Stomach (tissue), 9 donors: ENCODE results near the gene CD14. TPM values are rescaled to one million over a fixed set of nuclear protein-coding genes. Genes with fewer than 3 reads are reported as not detected.

Experiments used
- DNase-seq, 2 donors: peaks; one replicate each; pipeline versions ENCODE4 v3.0.0 to v3.0.0-alpha.2; 2013 to 2019
- H3K27ac ChIP-seq, 5 donors: fragments of 200-600 bp in 4 of 5; sonication (generic) in 4 of 5; one replicate each; pipeline ENCODE4 v1.5.1; 2013 to 2019; ENCODE audit warnings: mild to moderate bottlenecking in 1 of 5, moderate library complexity in 1 of 5
- H3K27me3 ChIP-seq, 3 donors: fragments of 200-600 bp; sonication (generic); one replicate each; pipeline ENCODE4 v1.5.1; 2017 to 2019; ENCODE audit warnings: mixed run types in 1 of 3
- H3K36me3 ChIP-seq, 4 donors: fragments of 200-600 bp; sonication (generic); 1 replicate in 3 of 4; 2 replicates in 1 of 4; pipeline ENCODE4 v1.5.1; 2016 to 2019
- H3K4me1 ChIP-seq, 4 donors: fragments of 200-600 bp; sonication (generic); one replicate each; pipeline ENCODE4 v1.5.1; 2016 to 2019
- H3K4me3 ChIP-seq, 4 donors: fragments of 200-600 bp; sonication (generic) in 3 of 4; one replicate each; pipeline ENCODE4 v1.5.1; 2016 to 2019; ENCODE audit warnings: mild to moderate bottlenecking in 1 of 4
- H3K9me3 ChIP-seq, 4 donors: fragments of 200-600 bp; sonication (generic); one replicate each; pipeline ENCODE4 v1.5.1; 2016 to 2019
- EP300 ChIP-seq: sonication (generic); formaldehyde crosslinking; IDR thresholded peaks from one replicate; pipeline ENCODE4 v1.6.1; 2017; ENCODE audit warnings: antibody characterized with exemption
- POLR2A ChIP-seq, 4 donors: fragments of 450-650 bp; IDR thresholded peaks; one replicate each; pipeline ENCODE4 v1.6.1; 2016; ENCODE audit warnings: antibody characterized with exemption in 4 of 4, control low read depth in 2 of 4, mild to moderate bottlenecking in 1 of 4, moderate library complexity in 1 of 4
- POLR2AphosphoS5 ChIP-seq, 3 donors: sonication (generic); formaldehyde crosslinking; IDR thresholded peaks; one replicate each; pipeline ENCODE4 v1.6.1; 2016; ENCODE audit warnings: antibody characterized with exemption in 3 of 3
- WGBS, 5 donors: extraction: QIAGEN DNeasy Blood & Tissue Kit in 3 of 5; methylation state at CpG; one replicate each; pipeline versions ENCODE4 v1.1.5 to v1.1.7; 2013 to 2018; 5-methylcytosine and 5-hydroxymethylcytosine counted together
- intact Hi-C: fragments of 100-400 bp; cut with DNase I; formaldehyde crosslinking; loops from one replicate; pipeline ENCODE4 v1.15.1; 2023; ENCODE audit warnings: low total_unique reads
- polyA plus RNA-seq, 3 donors: library from polyadenylated mRNA; stranded (reverse); fragments of 200-250 nt; gene quantifications; one replicate each; pipeline ENCODE4 v1.2.3, GENCODE V29; 2013
- total RNA-seq, 5 donors: library from RNA; depleted of rRNA; stranded (reverse); fragments of >200 nt; gene quantifications; one replicate each; pipeline versions ENCODE4 v1.1.0 to v1.2.3, GENCODE V29; 2014 to 2016
- TF ChIP-seq, protein P1 (sequence below), 7 experiments: fragments of 450-650 bp in 4 of 7; fragments of 200-600 bp in 3 of 7; sonication (generic) in 3 of 7; IDR thresholded peaks; one replicate each; pipeline ENCODE4 v1.5.1; 2016 to 2019; ENCODE audit warnings: antibody characterized with exemption in 7 of 7, control low read depth in 2 of 7, mild to moderate bottlenecking in 1 of 7
- donor health status: healthy with polysubstance abuse.
- donor health status: Bipolar disorder and iron deficiency.
- donor health status: healthy.

The CD14 gene
- total and polyA plus RNA-seq, 8 donors: 8.5 to 99.8 (median 29.4) TPM

- WGBS, 5 donors: 89 to 92% (median 90%) methylated on average over 6 to 7 of the region's 7 CpGs
- Histone ChIP-seq H3K4me1 (no peaks in the 10 kb centered on the region), H3K4me3 (no peak overlapping the region), H3K36me3 (no peaks in the 10 kb centered on the region), H3K9me3 (no peaks in the 10 kb centered on the region), H3K27me3 (no peaks in the 10 kb centered on the region), H3K27ac (peak overlapping the region in 1 of 5 donors; percentile 47)
- no peak for DNase-seq
- intact Hi-C loops: no loop called here
- TF ChIP-seq EP300: no peak
- no peak for TF ChIP-seq POLR2AphosphoS5 (IDR thresholded peaks at IDR 0.05)
- TF ChIP-seq POLR2A (IDR thresholded peaks at IDR 0.05): no peak
- TF ChIP-seq, protein P1, sequence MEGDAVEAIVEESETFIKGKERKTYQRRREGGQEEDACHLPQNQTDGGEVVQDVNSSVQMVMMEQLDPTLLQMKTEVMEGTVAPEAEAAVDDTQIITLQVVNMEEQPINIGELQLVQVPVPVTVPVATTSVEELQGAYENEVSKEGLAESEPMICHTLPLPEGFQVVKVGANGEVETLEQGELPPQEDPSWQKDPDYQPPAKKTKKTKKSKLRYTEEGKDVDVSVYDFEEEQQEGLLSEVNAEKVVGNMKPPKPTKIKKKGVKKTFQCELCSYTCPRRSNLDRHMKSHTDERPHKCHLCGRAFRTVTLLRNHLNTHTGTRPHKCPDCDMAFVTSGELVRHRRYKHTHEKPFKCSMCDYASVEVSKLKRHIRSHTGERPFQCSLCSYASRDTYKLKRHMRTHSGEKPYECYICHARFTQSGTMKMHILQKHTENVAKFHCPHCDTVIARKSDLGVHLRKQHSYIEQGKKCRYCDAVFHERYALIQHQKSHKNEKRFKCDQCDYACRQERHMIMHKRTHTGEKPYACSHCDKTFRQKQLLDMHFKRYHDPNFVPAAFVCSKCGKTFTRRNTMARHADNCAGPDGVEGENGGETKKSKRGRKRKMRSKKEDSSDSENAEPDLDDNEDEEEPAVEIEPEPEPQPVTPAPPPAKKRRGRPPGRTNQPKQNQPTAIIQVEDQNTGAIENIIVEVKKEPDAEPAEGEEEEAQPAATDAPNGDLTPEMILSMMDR (IDR thresholded peaks at IDR 0.05): no peak
Observed at GRCh38 chr5:140590861-140591260, 42.1 kb downstream of the CD14 start.

GRCh38 chr5:140588311-140589070 is 44.5 kb downstream of the CD14 start:
- H3K4me3 ChIP-seq: no peak overlapping the region
- peak overlapping the region in 3 of 5 donors; percentile 2 to 47 (median 2) for H3K27ac ChIP-seq
- DNase-seq: no peak
- 54 to 74% (median 70%) methylated on average over 5 of the region's 5 CpGs for WGBS, 5 donors
- no peaks in the 10 kb centered on the region for H3K4me1 ChIP-seq
- no peaks in the 10 kb centered on the region for H3K36me3 ChIP-seq
- peaks cover 0 to 4% (median 0%) of the 10 kb centered on the region in 3 donors for H3K27me3 ChIP-seq
- intact Hi-C loops: no loop called here
- H3K9me3 ChIP-seq: no peaks in the 10 kb centered on the region
- TF ChIP-seq, protein P1 (IDR thresholded peaks at IDR 0.05): no peak
- TF ChIP-seq POLR2AphosphoS5 (IDR thresholded peaks at IDR 0.05): no peak
- no peak for TF ChIP-seq EP300
- TF ChIP-seq POLR2A (IDR thresholded peaks at IDR 0.05): no peak

DNA sequence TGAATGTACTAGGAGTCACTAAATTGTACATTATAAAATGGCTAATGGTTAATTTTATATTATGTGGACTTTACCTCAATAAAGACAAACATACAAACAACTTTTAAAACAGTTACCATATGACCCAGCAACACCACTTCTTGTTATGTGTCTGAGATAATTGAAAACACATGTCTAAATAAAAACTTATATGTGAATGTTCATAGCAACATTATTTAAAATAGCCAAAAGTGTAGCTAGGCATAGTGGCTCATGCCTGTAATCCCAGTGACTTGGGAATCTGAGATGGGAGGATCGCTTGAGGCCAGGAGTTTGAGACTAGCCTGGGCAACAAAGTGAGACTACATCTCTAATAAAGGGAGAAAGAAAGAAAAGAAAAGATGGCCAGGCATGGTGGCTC is 45.5 kb downstream of the CD14 start:
- Histone ChIP-seq H3K27me3 (peaks cover 0 to 4% (median 0%) of the 10 kb centered on the region in 3 donors), H3K4me1 (no peaks in the 10 kb centered on the region), H3K27ac (no peak overlapping the region), H3K4me3 (no peak overlapping the region), H3K9me3 (peaks cover 0 to 6% (median 0%) of the 10 kb centered on the region in 4 donors), H3K36me3 (no peaks in the 10 kb centered on the region)
- intact Hi-C loops: no loop called here
- TF ChIP-seq POLR2AphosphoS5 (IDR thresholded peaks at IDR 0.05) (no peak), EP300 (no peak), POLR2A (IDR thresholded peaks at IDR 0.05) (no peak)
- TF ChIP-seq, protein P1 (IDR thresholded peaks at IDR 0.05): no peak
- 89 to 100% (median 98%) methylated on average over 1 of the region's 1 CpG for WGBS, 5 donors
- DNase-seq: no peak

Other genes starting within 250 kb of the CD14 start
- 100 to 1,000 TPM in 4 of 5 donors, 10 to 100 TPM in 1; 99.6 to 249 (median 175) TPM for gene ANKHD1, start 231.3 kb downstream of the CD14 start, total RNA-seq
- 10 to 100 TPM; 22.0 to 99.4 (median 37.6) TPM for gene ANKHD1, start 231.3 kb downstream of the CD14 start, polyA plus RNA-seq
- 10 to 100 TPM in 1 of 5 donors, 1 to 10 TPM in 4; 2.7 to 15.1 (median 8.1) TPM for gene EIF4EBP3, start 85.5 kb downstream of the CD14 start, total RNA-seq
- gene EIF4EBP3, start 85.5 kb downstream of the CD14 start, polyA plus RNA-seq: 10 to 100 TPM; 66.1 to 90.9 (median 80.2) TPM
- 10 to 100 TPM in 3 of 5 donors, 1 to 10 TPM in 1, not detected in 1; 1.8 to 26.8 (median 22.9) TPM for gene SRA1, start 75.7 kb downstream of the CD14 start, total RNA-seq
- 10 to 100 TPM; 37.7 to 51.0 (median 39.7) TPM for gene SRA1, start 75.7 kb downstream of the CD14 start, polyA plus RNA-seq
- 10 to 100 TPM in 3 of 5 donors, 1 to 10 TPM in 2; 5.4 to 40.8 (median 22.4) TPM for gene APBB3, start 68.6 kb downstream of the CD14 start, total RNA-seq
- gene APBB3, start 68.6 kb downstream of the CD14 start, polyA plus RNA-seq: 10 to 100 TPM in 2 of 3 donors, 1 to 10 TPM in 1; 9.8 to 29.8 (median 11.0) TPM
- 10 to 100 TPM; 11.4 to 62.0 (median 43.0) TPM for gene SLC35A4, start 68.3 kb downstream of the CD14 start, total RNA-seq
- 10 to 100 TPM; 30.4 to 47.7 (median 41.7) TPM for gene SLC35A4, start 68.3 kb downstream of the CD14 start, polyA plus RNA-seq
- gene TMCO6, start 6.3 kb upstream of the CD14 start, total RNA-seq: 10 to 100 TPM in 2 of 5 donors, 1 to 10 TPM in 3; 4.0 to 40.8 (median 7.0) TPM
- gene TMCO6, start 6.3 kb upstream of the CD14 start, polyA plus RNA-seq: 10 to 100 TPM in 1 of 3 donors, 1 to 10 TPM in 2; 6.8 to 15.5 (median 7.9) TPM
- gene NDUFA2, start 14.5 kb upstream of the CD14 start, total RNA-seq: 100 to 1,000 TPM in 1 of 5 donors, 10 to 100 TPM in 4; 28.6 to 171 (median 42.3) TPM
- 100 to 1,000 TPM; 266 to 271 (median 271) TPM for gene NDUFA2, start 14.5 kb upstream of the CD14 start, polyA plus RNA-seq
- gene IK, start 14.7 kb upstream of the CD14 start, total RNA-seq: 100 to 1,000 TPM in 1 of 5 donors, 10 to 100 TPM in 4; 69.4 to 155 (median 73.3) TPM
- gene IK, start 14.7 kb upstream of the CD14 start, polyA plus RNA-seq: 10 to 100 TPM; 53.1 to 68.7 (median 61.4) TPM
- 10 to 100 TPM; 20.7 to 51.0 (median 31.0) TPM for gene WDR55, start 31.7 kb upstream of the CD14 start, total RNA-seq
- gene WDR55, start 31.7 kb upstream of the CD14 start, polyA plus RNA-seq: 10 to 100 TPM; 13.8 to 19.6 (median 17.8) TPM
- gene DND1, start 40.4 kb upstream of the CD14 start, total RNA-seq: 1 to 10 TPM in 2 of 5 donors, not detected in 3; 1.4 to 6.4 TPM
- gene DND1, start 40.4 kb upstream of the CD14 start, polyA plus RNA-seq: 1 to 10 TPM in 1 of 3 donors, under 1 TPM in 1, not detected in 1; 0.50 to 1.5 TPM
- gene HARS1, start 58.2 kb upstream of the CD14 start, total RNA-seq: 100 to 1,000 TPM in 1 of 5 donors, 10 to 100 TPM in 4; 22.9 to 117 (median 50.3) TPM
- gene HARS1, start 58.2 kb upstream of the CD14 start, polyA plus RNA-seq: 10 to 100 TPM; 46.1 to 53.4 (median 51.3) TPM
- 100 to 1,000 TPM in 1 of 5 donors, 10 to 100 TPM in 4; 37.5 to 155 (median 58.5) TPM for gene HARS2, start 58.3 kb upstream of the CD14 start, total RNA-seq
- gene HARS2, start 58.3 kb upstream of the CD14 start, polyA plus RNA-seq: 10 to 100 TPM; 13.1 to 17.9 (median 17.4) TPM
- 100 to 1,000 TPM in 1 of 5 donors, 10 to 100 TPM in 4; 30.7 to 143 (median 44.8) TPM for gene ZMAT2, start 67.3 kb upstream of the CD14 start, total RNA-seq
- gene ZMAT2, start 67.3 kb upstream of the CD14 start, polyA plus RNA-seq: 10 to 100 TPM; 48.9 to 90.6 (median 58.2) TPM
- under 1 TPM in 1 of 5 donors, not detected in 4; 0.37 TPM for gene PCDHA1, start 153.0 kb upstream of the CD14 start, total RNA-seq
- gene PCDHA1, start 153.0 kb upstream of the CD14 start, polyA plus RNA-seq: not detected
- 1 to 10 TPM in 1 of 5 donors, under 1 TPM in 1, not detected in 3; 0.55 to 1.7 TPM for gene PCDHA2, start 161.7 kb upstream of the CD14 start, total RNA-seq
- not detected for gene PCDHA2, start 161.7 kb upstream of the CD14 start, polyA plus RNA-seq
- gene PCDHA3, start 167.9 kb upstream of the CD14 start, total RNA-seq: 1 to 10 TPM in 1 of 5 donors, under 1 TPM in 2, not detected in 2; under 0.01 to 1.2 (median 0.55) TPM
- under 1 TPM in 2 of 3 donors, not detected in 1; 0.06 to 0.08 TPM for gene PCDHA3, start 167.9 kb upstream of the CD14 start, polyA plus RNA-seq
- gene PCDHA4, start 173.9 kb upstream of the CD14 start, total RNA-seq: 1 to 10 TPM in 4 of 5 donors, not detected in 1; 1.0 to 2.6 (median 1.5) TPM
- under 1 TPM in 2 of 3 donors, not detected in 1; 0.08 to 0.25 TPM for gene PCDHA4, start 173.9 kb upstream of the CD14 start, polyA plus RNA-seq
- gene PCDHA5, start 188.4 kb upstream of the CD14 start, total RNA-seq: 10 to 100 TPM in 1 of 5 donors, not detected in 4; 21.9 TPM
- gene PCDHA5, start 188.4 kb upstream of the CD14 start, polyA plus RNA-seq: under 1 TPM in 2 of 3 donors, not detected in 1; 0.12 to 0.13 TPM
- gene PCDHA6, start 194.8 kb upstream of the CD14 start, total RNA-seq: 1 to 10 TPM in 1 of 5 donors, under 1 TPM in 2, not detected in 2; 0.14 to 1.2 (median 0.18) TPM
- gene PCDHA6, start 194.8 kb upstream of the CD14 start, polyA plus RNA-seq: under 1 TPM in 2 of 3 donors, not detected in 1; 0.06 to 0.31 TPM
- gene PCDHA7, start 201.1 kb upstream of the CD14 start, total RNA-seq: 1 to 10 TPM in 1 of 5 donors, under 1 TPM in 1, not detected in 3; 0.92 to 1.4 TPM
- under 1 TPM in 1 of 3 donors, not detected in 2; 0.18 TPM for gene PCDHA7, start 201.1 kb upstream of the CD14 start, polyA plus RNA-seq
- gene PCDHA8, start 208.0 kb upstream of the CD14 start, total RNA-seq: under 1 TPM in 2 of 5 donors, not detected in 3; 0.18 to 0.29 TPM
- gene PCDHA8, start 208.0 kb upstream of the CD14 start, polyA plus RNA-seq: not detected
- gene PCDHA9, start 215.2 kb upstream of the CD14 start, total RNA-seq: 1 to 10 TPM in 1 of 5 donors, under 1 TPM in 2, not detected in 2; 0.45 to 3.3 (median 0.73) TPM
- gene PCDHA9, start 215.2 kb upstream of the CD14 start, polyA plus RNA-seq: under 1 TPM in 1 of 3 donors, not detected in 2; 0.03 TPM
- 10 to 100 TPM in 2 of 5 donors, 1 to 10 TPM in 1, under 1 TPM in 2; under 0.01 to 26.3 (median 2.0) TPM for gene PCDHA10, start 222.7 kb upstream of the CD14 start, total RNA-seq
- gene PCDHA10, start 222.7 kb upstream of the CD14 start, polyA plus RNA-seq: under 1 TPM in 2 of 3 donors, not detected in 1; 0.03 to 0.12 TPM
- gene PCDHA11, start 235.8 kb upstream of the CD14 start, total RNA-seq: 1 to 10 TPM in 1 of 5 donors, under 1 TPM in 1, not detected in 3; 0.45 to 1.1 TPM
- under 1 TPM in 2 of 3 donors, not detected in 1; 0.03 to 0.19 TPM for gene PCDHA11, start 235.8 kb upstream of the CD14 start, polyA plus RNA-seq
- 1 to 10 TPM in 1 of 5 donors, under 1 TPM in 1, not detected in 3; 0.55 to 2.2 TPM for gene PCDHA12, start 242.1 kb upstream of the CD14 start, total RNA-seq
- under 1 TPM in 1 of 3 donors, not detected in 2; 0.05 TPM for gene PCDHA12, start 242.1 kb upstream of the CD14 start, polyA plus RNA-seq
- 1 to 10 TPM in 2 of 5 donors, under 1 TPM in 2, not detected in 1; 0.14 to 4.3 (median 1.2) TPM for gene PCDHA13, start 248.9 kb upstream of the CD14 start, total RNA-seq
- gene PCDHA13, start 248.9 kb upstream of the CD14 start, polyA plus RNA-seq: under 1 TPM in 1 of 3 donors, not detected in 2; 0.61 TPM